Urothelium cell line (cell line): ENCODE measurements around the gene NDST4.

Experiments used
- DNase-seq: peaks from one replicate; pipeline ENCODE4 v3.0.0; 2011; ENCODE audit warnings: low spot score, mixed read lengths
- FAIRE-seq: peaks from 2 replicates; lab custom pipeline; 2011; peaks lifted over from hg19 to GRCh38; lab: Jason Lieb, UNC

NDST4 gene

DNA sequence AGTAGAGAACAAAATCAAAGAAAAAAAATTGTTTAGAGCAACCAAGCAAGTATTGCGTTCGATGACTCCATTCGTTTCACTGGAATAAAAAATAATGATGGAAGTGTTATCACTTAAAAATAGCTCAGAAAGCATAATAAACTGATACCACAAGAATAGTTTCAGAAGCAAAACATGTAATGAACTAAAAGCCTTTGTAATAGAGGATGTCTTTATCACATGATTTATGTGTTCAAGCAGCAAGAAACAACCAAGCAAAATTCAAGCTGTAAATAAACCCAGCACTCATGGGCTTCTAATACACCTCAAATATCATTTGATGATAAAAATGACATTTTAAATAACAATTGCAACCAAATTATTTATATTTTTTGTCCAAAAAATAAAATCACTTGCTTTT is 192.2 kb downstream of the NDST4 start:
- FAIRE-seq (no peak), DNase-seq (no peak)

- FAIRE-seq, result no peak
Observed at GRCh38 chr4:114911111-114911510, 202.3 kb downstream of the NDST4 start.

DNA sequence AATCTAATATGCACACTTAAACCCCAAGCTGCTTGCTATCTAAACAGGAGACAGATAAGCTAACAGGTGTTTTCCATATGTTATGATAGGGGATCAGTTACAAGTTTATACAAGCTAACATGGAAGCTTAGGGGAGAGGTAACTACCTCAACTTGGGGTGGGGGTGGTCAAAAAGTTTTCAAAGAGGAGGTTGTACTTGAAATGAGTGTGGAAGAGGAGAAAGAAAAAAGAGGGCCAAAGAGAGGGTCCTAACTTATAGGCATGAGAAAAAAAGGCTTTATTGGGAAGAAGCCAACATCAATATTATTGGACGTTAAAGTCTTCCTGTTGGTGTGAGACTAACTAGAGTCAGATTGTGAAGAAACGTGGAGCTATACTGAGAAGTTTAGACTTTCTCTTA is 205.9 kb downstream of the NDST4 start:
- no peak for FAIRE-seq

More at GRCh38 chr4:114911111-114911510, 202.3 kb downstream of the NDST4 start:
- no peak for DNase-seq

DNA sequence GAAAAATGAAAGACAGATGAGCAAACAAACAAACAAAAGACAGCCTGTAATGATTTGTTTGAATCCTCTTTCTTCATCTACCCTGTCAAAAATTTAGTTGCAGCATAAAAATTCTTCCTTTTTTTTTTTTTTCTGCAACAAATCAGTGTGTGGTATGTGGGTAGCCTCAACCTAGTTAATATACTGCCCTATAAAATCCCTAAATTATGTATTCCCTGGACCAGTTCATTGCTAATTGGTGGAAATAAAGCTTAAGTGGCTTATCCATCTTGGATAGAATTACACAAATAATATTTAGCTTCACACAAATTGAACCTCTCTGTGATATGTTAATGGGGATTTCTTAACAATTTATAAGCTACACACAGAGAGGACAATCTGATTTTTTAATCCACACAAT is 208.4 kb downstream of the NDST4 start:
- FAIRE-seq, result no peak
- no peak for DNase-seq

More for the DNA sequence above, 205.9 kb downstream of the NDST4 start:
- no peak for DNase-seq

GRCh38 chr4:114900934-114901333 is 212.5 kb downstream of the NDST4 start:
- DNase-seq (no peak), FAIRE-seq (no peak)

GRCh38 chr4:114890773-114891172 is 222.6 kb downstream of the NDST4 start:
- DNase-seq (no peak), FAIRE-seq (no peak)

- DNase-seq (no peak), FAIRE-seq (no peak)
Observed at GRCh38 chr4:114886761-114887160, 226.7 kb downstream of the NDST4 start.

GRCh38 chr4:114883641-114884040 is 229.8 kb downstream of the NDST4 start:
- FAIRE-seq (no peak), DNase-seq (no peak)

DNA sequence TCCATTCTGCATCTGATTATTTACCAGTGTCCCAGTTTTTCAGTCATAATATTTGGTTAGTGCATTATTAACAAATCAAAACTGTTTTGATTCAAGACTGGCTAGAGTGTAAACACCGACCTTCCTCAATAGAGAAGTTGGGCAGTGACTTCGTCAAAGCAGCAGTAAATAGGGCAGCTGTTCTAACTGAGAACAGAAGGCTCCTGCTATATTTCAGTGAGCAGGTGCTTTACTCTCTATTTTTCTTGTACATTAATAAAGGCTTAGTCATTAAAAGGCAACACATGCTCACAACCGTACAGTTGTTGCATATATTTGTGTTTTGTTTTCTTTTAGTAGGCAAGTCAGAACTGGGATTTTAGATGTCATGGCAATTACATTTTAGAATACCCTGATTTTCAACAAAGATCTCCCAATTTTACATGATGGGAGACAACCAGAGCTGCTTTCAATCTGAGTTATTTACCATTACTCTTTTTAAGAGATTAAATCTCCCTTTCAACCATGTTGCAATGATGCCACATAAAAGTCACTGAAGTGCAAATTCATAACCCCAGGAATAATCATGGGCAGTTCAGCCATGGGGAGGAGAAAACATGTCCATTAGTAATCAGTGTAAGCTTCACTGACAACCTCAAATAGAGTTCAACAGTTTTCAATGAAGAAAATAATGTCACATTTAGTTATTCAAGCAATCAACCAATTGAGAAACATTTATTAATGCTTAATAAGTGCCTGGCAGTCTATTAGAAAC is 233.3 kb downstream of the NDST4 start:
- no peak for DNase-seq

GRCh38 chr4:114875630-114876029 is 237.8 kb downstream of the NDST4 start:
- DNase-seq (no peak), FAIRE-seq (no peak)

More for the DNA sequence above, 233.3 kb downstream of the NDST4 start:
- no peak for FAIRE-seq

GRCh38 chr4:114874321-114874720 is 239.1 kb downstream of the NDST4 start:
- DNase-seq (no peak), FAIRE-seq (no peak)

DNA sequence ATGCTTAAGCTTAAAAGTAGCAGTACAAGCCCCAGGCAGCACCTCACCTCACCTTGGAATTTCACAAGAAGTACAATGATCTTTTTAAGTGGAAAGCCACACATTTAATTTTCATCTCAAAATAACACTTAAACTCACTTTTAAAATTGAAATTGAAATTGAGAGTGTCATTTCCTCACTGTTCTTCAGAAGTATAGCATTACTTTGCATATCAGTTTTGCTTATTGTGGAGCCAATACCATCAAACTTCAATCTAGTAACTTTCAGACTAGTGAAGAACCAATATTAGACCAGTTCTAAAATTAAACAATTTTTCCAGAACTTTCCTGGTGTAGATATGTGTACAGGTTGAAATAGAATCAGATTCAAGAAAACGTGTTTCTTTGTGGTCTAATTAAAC is 242.4 kb downstream of the NDST4 start:
- DNase-seq (no peak), FAIRE-seq (no peak)

DNA sequence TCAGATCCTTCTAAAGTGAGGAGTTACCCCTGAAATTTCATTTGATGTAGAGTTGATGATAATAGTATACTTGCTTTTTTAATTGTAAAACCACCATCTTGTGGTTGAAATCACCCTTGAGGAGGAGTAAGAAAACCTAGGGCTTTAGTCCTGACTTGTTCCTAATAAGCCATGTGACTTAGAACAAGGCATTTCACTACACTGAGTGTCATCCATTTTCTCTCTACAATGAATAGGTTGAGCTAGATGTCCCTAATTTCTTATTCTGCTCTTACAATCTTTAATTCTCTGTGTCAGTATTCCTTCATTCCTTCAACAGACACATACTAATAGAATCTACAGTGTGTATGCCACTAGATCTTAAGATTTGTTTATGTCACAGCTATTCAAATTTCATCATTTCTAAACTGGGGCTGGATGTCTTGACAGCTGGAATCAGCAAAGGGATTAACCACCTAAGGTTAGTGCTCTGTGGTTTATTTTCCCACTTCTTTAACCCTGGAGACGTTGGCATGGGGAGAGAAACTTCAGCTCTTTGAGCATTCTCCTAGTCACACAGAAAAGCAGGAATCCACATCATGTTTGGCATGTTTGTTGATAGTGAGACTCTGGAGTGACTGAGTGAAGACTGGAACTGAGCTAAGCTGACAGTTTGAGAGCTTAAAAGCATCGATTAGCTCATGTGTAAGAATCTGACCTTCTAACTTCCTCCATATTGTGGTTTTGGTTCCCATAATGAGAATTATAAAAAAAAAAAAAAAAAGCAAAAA is 246.3 kb downstream of the NDST4 start:
- FAIRE-seq (no peak), DNase-seq (no peak)

GRCh38 chr4:114864060-114864459 is 249.4 kb downstream of the NDST4 start:
- DNase-seq (no peak), FAIRE-seq (no peak)

- DNase-seq, result no peak
- no peak for FAIRE-seq
Observed at GRCh38 chr4:114860786-114861185, 252.6 kb downstream of the NDST4 start.

GRCh38 chr4:114857831-114858230 is 255.6 kb downstream of the NDST4 start:
- no peak for DNase-seq
- no peak for FAIRE-seq

DNA sequence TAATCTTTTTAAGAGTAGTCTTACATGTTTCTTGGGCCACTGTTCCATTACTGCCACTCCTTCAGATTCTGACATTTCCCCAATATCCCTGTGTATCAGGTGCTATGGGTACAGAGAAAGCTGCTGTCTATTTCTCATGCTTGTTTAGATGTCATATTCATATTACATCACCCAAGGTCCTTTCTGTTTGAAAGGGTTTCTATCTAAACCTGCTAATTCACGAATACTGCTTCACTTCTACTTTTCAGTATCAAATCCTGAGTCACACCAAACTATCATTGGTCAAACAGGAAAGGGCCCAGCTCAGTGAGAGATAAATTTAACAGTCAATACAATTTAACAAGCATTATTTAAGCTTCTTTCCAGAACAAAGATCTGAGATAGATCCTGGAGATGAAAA is 273.4 kb downstream of the NDST4 start:
- DNase-seq (no peak), FAIRE-seq (no peak)

GRCh38 chr4:114830628-114831027 is 282.8 kb downstream of the NDST4 start:
- FAIRE-seq, result no peak
- no peak for DNase-seq

- FAIRE-seq (no peak), DNase-seq (no peak)
Observed at GRCh38 chr4:114827651-114828050, 285.8 kb downstream of the NDST4 start.

GRCh38 chr4:114815760-114816159 is 297.7 kb downstream of the NDST4 start:
- DNase-seq (no peak), FAIRE-seq (no peak)

DNA sequence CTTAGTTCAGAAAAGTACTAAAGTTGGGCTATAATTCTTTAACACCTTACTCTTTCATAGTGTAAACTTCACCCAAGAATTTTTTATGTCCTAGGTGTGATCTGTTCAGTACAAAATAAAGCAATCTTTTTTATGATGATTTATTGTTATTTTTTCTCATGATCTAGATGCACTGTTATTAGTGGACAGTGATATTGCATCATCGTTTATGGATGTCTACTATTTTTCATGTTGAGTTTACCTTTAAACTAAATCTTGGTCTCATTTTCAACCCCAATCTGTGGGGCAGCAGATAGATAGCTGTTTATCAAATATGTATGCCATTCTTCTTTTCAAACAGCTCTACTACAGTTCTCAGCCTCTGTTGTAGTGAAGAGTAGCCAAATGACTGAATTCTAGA is 299.5 kb downstream of the NDST4 start:
- no peak for DNase-seq
- FAIRE-seq, result no peak
